GM23248 (cell line): ENCODE results near the gene NPM1. TPM values are rescaled to one million over a fixed set of nuclear protein-coding genes. Genes with fewer than 3 reads are reported as not detected.

Experiments used
- DNase-seq: peaks from one replicate; pipeline ENCODE4 v3.0.0-alpha.2; 2015
- H2AFZ ChIP-seq: fragments of 200-600 bp; sonication (generic); 2 replicates; pipeline ENCODE4 v1.6.1; 2016; ENCODE audit warnings: antibody characterized with exemption
- H3F3A ChIP-seq: fragments of 200-600 bp; sonication (generic); 2 replicates; pipeline ENCODE4 v1.6.1; 2016; ENCODE audit warnings: mild to moderate bottlenecking, antibody characterized with exemption, mixed run types; ENCODE audit not compliant: insufficient read depth
- H3K27ac ChIP-seq: fragments of 200-600 bp; sonication (generic); 2 replicates; pipeline ENCODE4 v1.5.1; 2016; ENCODE audit warnings: mild to moderate bottlenecking
- H3K27me3 ChIP-seq: fragments of 200-600 bp; sonication (generic); replicated peaks from 2 replicates; pipeline ENCODE4 v1.6.1; 2016; ENCODE audit warnings: mild to moderate bottlenecking; ENCODE audit not compliant: insufficient read depth
- H3K36me3 ChIP-seq: fragments of 200-600 bp; sonication (generic); 2 replicates; pipeline ENCODE4 v1.6.1; 2016; ENCODE audit warnings: low read depth, mild to moderate bottlenecking
- H3K4me1 ChIP-seq: fragments of 200-600 bp; sonication (generic); 2 replicates; pipeline ENCODE4 v1.6.1; 2016; ENCODE audit warnings: mild to moderate bottlenecking; ENCODE audit not compliant: insufficient read depth
- H3K4me2 ChIP-seq: fragments of 200-600 bp; sonication (generic); one replicate; pipeline ENCODE4 v1.6.1; 2016; ENCODE audit warnings: mild to moderate bottlenecking; ENCODE audit not compliant: unreplicated experiment
- H3K4me3 ChIP-seq: fragments of 200-600 bp; sonication (generic); 2 replicates; pipeline ENCODE4 v1.5.1; 2016; ENCODE audit warnings: mild to moderate bottlenecking
- H3K79me2 ChIP-seq: fragments of 200-600 bp; sonication (generic); 2 replicates; pipeline ENCODE4 v1.6.1; 2016; ENCODE audit warnings: mild to moderate bottlenecking; ENCODE audit not compliant: insufficient read depth
- H3K9ac ChIP-seq: fragments of 200-600 bp; sonication (generic); 2 replicates; pipeline ENCODE4 v1.6.1; 2016; ENCODE audit warnings: mild to moderate bottlenecking
- H3K9me2 ChIP-seq: fragments of 200-600 bp; sonication (generic); 2 replicates; pipeline ENCODE4 v1.6.1; 2016; ENCODE audit warnings: mixed run types, mild to moderate bottlenecking, moderate library complexity; ENCODE audit not compliant: insufficient read depth
- H3K9me3 ChIP-seq: fragments of 200-600 bp; sonication (generic); one replicate; pipeline ENCODE4 v1.6.1; 2017; ENCODE audit warnings: low read depth
- H4K20me1 ChIP-seq: fragments of 200-600 bp; sonication (generic); 2 replicates; pipeline ENCODE4 v1.6.0; 2016; ENCODE audit not compliant: insufficient read depth
- EZH2 ChIP-seq: fragments of 200-600 bp; sonication (generic); IDR thresholded peaks from 2 replicates; pipeline ENCODE4 v1.6.1; 2018; ENCODE audit warnings: antibody characterized with exemption, mild to moderate bottlenecking; ENCODE audit not compliant: insufficient read depth, poor library complexity, severe bottlenecking
- EZH2phosphoT487 ChIP-seq: fragments of 200-600 bp; sonication (generic); IDR thresholded peaks from 2 replicates; pipeline ENCODE4 v1.6.1; 2018; ENCODE audit warnings: antibody characterized with exemption, moderate library complexity, mild to moderate bottlenecking, low read depth; ENCODE audit not compliant: insufficient read depth
- WGBS, 2 experiments: methylation state at CpG; one replicate each; pipeline ENCODE4 v1.1.6; 2015 to 2017; ENCODE audit warnings: low lambda C conversion rate in 2 of 2, low coverage in 1 of 2; ENCODE audit errors: missing lambda C conversion rate in 2 of 2; 5-methylcytosine and 5-hydroxymethylcytosine counted together
- in situ Hi-C: fragments of 300-500 bp; cut with MboI; formaldehyde crosslinking; loops from 2 replicates; pipeline ENCODE4 v1.15.0; 2020
- polyA plus RNA-seq: library from polyadenylated mRNA; unstranded; fragments of >200 nt; fragmentation: Nextera tagmentation; extraction: Ambion mirVana; gene quantifications from 2 replicates; pipeline ENCODE4 v1.2.1, GENCODE V29; 2016
- total RNA-seq: library from RNA; depleted of rRNA; stranded (reverse); fragments of >200 nt; shearing (Covaris generic); gene quantifications from 2 replicates; pipeline ENCODE4 v1.2.3, GENCODE V29; 2014

The NPM1 gene
- total and polyA plus RNA-seq, 2 experiments from 2014 or later, result 584 to 757 TPM

- 86 to 91% methylated on average over 14 of the region's 14 CpGs for WGBS, 2 experiments
- H4K20me1 ChIP-seq, result no peaks in the 10 kb centered on the region
- H3K36me3 ChIP-seq, result no peaks in the 10 kb centered on the region
- H3K27me3 ChIP-seq, result no peaks in the 10 kb centered on the region
- in situ Hi-C loops, result no loop called here
- no peaks in the 10 kb centered on the region for H3K79me2 ChIP-seq
- no peak overlapping the region for H3K4me2 ChIP-seq
- no peak overlapping the region for H2AFZ ChIP-seq
- H3K9me2 ChIP-seq, result no peaks in the 10 kb centered on the region
- H3K9ac ChIP-seq, result no peak overlapping the region
- H3K4me3 ChIP-seq, result no peak overlapping the region
- H3K9me3 ChIP-seq, result no peaks in the 10 kb centered on the region
- H3K27ac ChIP-seq, result no peak overlapping the region
- H3F3A ChIP-seq, result no peaks in the 10 kb centered on the region
- TF ChIP-seq EZH2 (no peak), EZH2phosphoT487 (no peak)
- no peaks in the 10 kb centered on the region for H3K4me1 ChIP-seq
- DNase-seq, result no peak
Measured at GRCh38 chr5:171425596-171426244, 38.1 kb downstream of the NPM1 start.

- DNase-seq, result no peak
- 92 to 97% methylated on average over 4 of the region's 4 CpGs for WGBS, 2 experiments
- Histone ChIP-seq H3K9ac (no peak overlapping the region), H2AFZ (no peak overlapping the region), H3K9me3 (no peaks in the 10 kb centered on the region), H4K20me1 (no peaks in the 10 kb centered on the region), H3K27me3 (no peaks in the 10 kb centered on the region), H3K79me2 (no peaks in the 10 kb centered on the region), H3K4me3 (no peak overlapping the region), H3K36me3 (no peaks in the 10 kb centered on the region), H3K4me2 (no peak overlapping the region), H3K9me2 (no peaks in the 10 kb centered on the region), H3K27ac (no peak overlapping the region), H3F3A (no peaks in the 10 kb centered on the region), H3K4me1 (no peaks in the 10 kb centered on the region)
- in situ Hi-C loops, result no loop called here
- TF ChIP-seq EZH2, result no peak
- no peak for TF ChIP-seq EZH2phosphoT487
Measured at GRCh38 chr5:171426266-171426665, 38.6 kb downstream of the NPM1 start.

- H3K9me2 ChIP-seq, result no peaks in the 10 kb centered on the region
- WGBS, 2 experiments, result 97 to 98% methylated on average over 9 of the region's 9 CpGs
- H3K4me1 ChIP-seq, result no peaks in the 10 kb centered on the region
- H3K9me3 ChIP-seq, result no peaks in the 10 kb centered on the region
- no peak overlapping the region for H3K4me2 ChIP-seq
- TF ChIP-seq EZH2, result no peak
- TF ChIP-seq EZH2phosphoT487, result no peak
- no peaks in the 10 kb centered on the region for H3F3A ChIP-seq
- DNase-seq, result no peak
- no peaks in the 10 kb centered on the region for H3K27me3 ChIP-seq
- H4K20me1 ChIP-seq, result no peaks in the 10 kb centered on the region
- in situ Hi-C loops, result no loop called here
- no peak overlapping the region for H2AFZ ChIP-seq
- no peak overlapping the region for H3K27ac ChIP-seq
- no peak overlapping the region for H3K9ac ChIP-seq
- H3K4me3 ChIP-seq, result no peak overlapping the region
- no peaks in the 10 kb centered on the region for H3K36me3 ChIP-seq
- H3K79me2 ChIP-seq, result no peaks in the 10 kb centered on the region
Measured at GRCh38 chr5:171426680-171427079, 39.0 kb downstream of the NPM1 start.

- no peaks in the 10 kb centered on the region for H3K79me2 ChIP-seq
- H3K36me3 ChIP-seq, result no peaks in the 10 kb centered on the region
- H3K9me3 ChIP-seq, result no peaks in the 10 kb centered on the region
- H3F3A ChIP-seq, result no peaks in the 10 kb centered on the region
- H3K27me3 ChIP-seq, result no peaks in the 10 kb centered on the region
- in situ Hi-C loops, result no loop called here
- no peak overlapping the region for H3K27ac ChIP-seq
- TF ChIP-seq EZH2 (no peak), EZH2phosphoT487 (no peak)
- no peak for DNase-seq
- H3K9ac ChIP-seq, result no peak overlapping the region
- no peak overlapping the region for H3K4me3 ChIP-seq
- H3K4me1 ChIP-seq, result no peaks in the 10 kb centered on the region
- no peak overlapping the region for H2AFZ ChIP-seq
- 84 to 88% methylated on average over 20 of the region's 20 CpGs for WGBS, 2 experiments
- H3K4me2 ChIP-seq, result no peak overlapping the region
- no peaks in the 10 kb centered on the region for H4K20me1 ChIP-seq
- no peaks in the 10 kb centered on the region for H3K9me2 ChIP-seq
Measured at GRCh38 chr5:171427318-171428167, 39.9 kb downstream of the NPM1 start.
